BLaER1 (cell line): ENCODE measurements around the gene CCDC174.
"Not testable (repeated sequence)": the region's sequence is repeated elsewhere in the genome, so short reads cannot be mapped to it uniquely, and the experiment has no call there.

Experiments
- H3K27ac ChIP-seq: shearing (Covaris generic); formaldehyde crosslinking; 2 replicates; pipeline ENCODE4 v1.8.1; 2022
- H3K27me3 ChIP-seq: shearing (Covaris generic); formaldehyde crosslinking; 2 replicates; pipeline ENCODE4 v1.8.1; 2022
- H3K36me3 ChIP-seq: shearing (Covaris generic); formaldehyde crosslinking; 2 replicates; pipeline ENCODE4 v1.8.1; 2022
- H3K4me1 ChIP-seq: shearing (Covaris generic); formaldehyde crosslinking; 2 replicates; pipeline ENCODE4 v1.8.1; 2022
- H3K4me2 ChIP-seq: shearing (Covaris generic); formaldehyde crosslinking; 2 replicates; pipeline ENCODE4 v1.8.1; 2022
- H3K4me3 ChIP-seq: shearing (Covaris generic); formaldehyde crosslinking; 2 replicates; pipeline ENCODE4 v1.8.1; 2022
- H3K9ac ChIP-seq: shearing (Covaris generic); formaldehyde crosslinking; 2 replicates; pipeline ENCODE4 v1.8.1; 2022
- H3K9me3 ChIP-seq: shearing (Covaris generic); formaldehyde crosslinking; 2 replicates; pipeline ENCODE4 v1.8.1; 2022
- H4K20me1 ChIP-seq: shearing (Covaris generic); formaldehyde crosslinking; 2 replicates; pipeline ENCODE4 v1.8.1; 2022
- Cebpa-rat ChIP-seq: shearing (Covaris generic); IDR thresholded peaks from 2 replicates; pipeline ENCODE4 v1.8.1; 2022

The CCDC174 gene

DNA sequence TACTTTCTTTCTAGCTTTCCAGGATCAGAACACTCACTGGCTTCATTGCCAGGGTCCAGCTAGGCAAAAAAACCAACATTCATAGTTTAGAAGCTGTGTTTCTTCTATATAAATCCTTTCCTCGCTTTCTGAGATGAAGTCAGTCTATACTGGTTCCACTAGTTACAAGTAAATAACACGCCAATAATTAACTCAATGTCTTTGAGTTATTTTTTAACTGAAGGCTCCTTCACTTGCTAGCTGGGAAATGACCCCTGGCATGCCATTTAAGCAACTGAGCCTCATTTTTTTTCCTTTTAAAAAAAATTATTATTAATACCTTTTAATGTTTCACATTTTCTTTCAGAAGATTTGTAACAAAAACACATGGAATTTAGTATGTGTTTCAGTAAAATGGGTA is 2.1 kb upstream of the CCDC174 start:
- Histone ChIP-seq H3K27me3 (no peaks in the 10 kb centered on the region), H3K36me3 (no peaks in the 10 kb centered on the region), H3K9me3 (no peaks in the 10 kb centered on the region), H3K4me1 (peaks cover 27% of the 10 kb centered on the region), H3K4me3 (no peak overlapping the region), H4K20me1 (no peaks in the 10 kb centered on the region; the same call in 1 of the 2 replicates), H3K9ac (no peak overlapping the region), H3K27ac (no peak overlapping the region), H3K4me2 (no peak overlapping the region)
- TF ChIP-seq Cebpa-rat: no peak

DNA sequence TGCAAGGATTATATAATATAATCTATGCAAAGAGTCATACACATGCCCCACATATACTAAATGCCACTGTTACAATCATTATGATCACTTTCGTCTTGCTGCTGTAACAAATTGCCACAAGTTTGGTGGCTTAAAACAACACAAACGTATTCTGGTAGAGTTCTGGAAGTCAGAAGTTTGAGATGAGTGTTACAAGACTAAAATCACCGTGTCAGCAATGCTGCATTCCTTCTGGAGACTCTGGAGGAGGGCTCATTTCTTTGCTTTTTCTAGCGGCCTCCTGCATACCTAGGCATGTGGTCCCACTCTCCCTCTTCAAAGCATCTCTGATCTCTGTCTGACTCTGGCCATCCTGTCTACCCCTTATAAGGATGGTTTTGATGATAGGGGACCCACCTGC is 1.4 kb upstream of the CCDC174 start:
- Histone ChIP-seq H3K4me2 (peak overlapping the region; percentile 80), H3K9ac (no peak overlapping the region), H3K36me3 (peaks cover 5% of the 10 kb centered on the region), H3K9me3 (no peaks in the 10 kb centered on the region), H3K27me3 (no peaks in the 10 kb centered on the region), H3K4me3 (peak overlapping the region; percentile 87; the same call in 1 of the 2 replicates), H4K20me1 (no peaks in the 10 kb centered on the region; the same call in 1 of the 2 replicates), H3K4me1 (peaks cover 27% of the 10 kb centered on the region), H3K27ac (no peak overlapping the region)
- TF ChIP-seq Cebpa-rat: no peak

DNA sequence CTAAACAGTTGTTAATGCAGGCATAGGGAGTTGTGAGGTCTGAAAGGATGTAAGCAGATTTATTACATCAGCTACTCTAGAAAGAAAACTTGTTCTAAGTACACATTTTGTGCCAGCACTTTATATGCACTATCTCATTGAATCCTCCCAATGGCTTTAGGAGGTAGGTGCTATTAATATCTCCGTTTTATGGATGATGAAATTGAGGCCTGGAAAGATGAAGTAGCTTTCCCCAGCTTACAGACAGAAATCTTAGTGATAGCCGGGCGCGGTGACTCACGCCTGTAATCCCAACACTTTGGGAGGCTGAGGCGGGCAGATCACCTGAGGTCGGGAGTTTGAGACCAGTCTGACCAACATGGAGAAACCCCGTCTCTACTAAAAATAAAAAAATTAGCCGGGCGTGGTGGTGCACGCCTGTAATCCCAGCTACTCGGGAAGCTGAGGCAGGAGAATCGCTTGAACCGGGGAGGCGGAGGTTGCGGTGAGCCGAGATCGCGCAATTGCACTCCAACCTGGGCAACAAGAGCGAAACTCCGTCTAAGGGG is 872 bp downstream of the CCDC174 start:
- peaks cover 13% of the 10 kb centered on the region; the same call in 1 of the 2 replicates for H4K20me1 ChIP-seq
- peaks cover 27% of the 10 kb centered on the region for H3K4me1 ChIP-seq
- peak overlapping the region; percentile 91 for H3K27ac ChIP-seq
- H3K4me2 ChIP-seq: peak overlapping the region; percentile 79
- H3K9ac ChIP-seq: peak overlapping the region; percentile 95
- H3K27me3 ChIP-seq, H3K9me3 ChIP-seq: not testable (repeated sequence)
- peak overlapping the region; percentile 87 for H3K4me3 ChIP-seq
- H3K36me3 ChIP-seq: peaks cover 28% of the 10 kb centered on the region

DNA sequence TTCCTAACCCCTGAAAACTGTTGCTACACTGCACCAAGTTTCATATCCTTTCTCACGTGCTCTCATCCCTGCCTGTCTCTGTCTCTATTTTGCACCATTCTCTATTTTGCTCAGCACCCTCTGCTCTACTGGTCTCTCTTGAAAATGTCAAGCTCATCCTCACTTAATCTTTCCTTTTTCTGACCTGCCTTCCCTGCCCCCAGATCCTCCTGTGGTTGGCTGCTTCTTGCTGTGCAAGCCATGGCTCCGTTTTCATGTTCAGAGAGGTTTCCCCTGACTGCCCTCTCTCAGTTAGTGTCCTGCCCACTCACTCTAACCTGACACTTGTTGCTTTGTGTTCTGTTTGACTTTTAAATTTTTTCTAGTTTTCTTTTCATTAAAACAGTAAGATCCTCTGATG is 6.0 kb downstream of the CCDC174 start:
- peaks cover 15% of the 10 kb centered on the region for H3K4me1 ChIP-seq
- H3K9me3 ChIP-seq: no peaks in the 10 kb centered on the region
- H4K20me1 ChIP-seq: peaks cover 43% of the 10 kb centered on the region; the same call in 1 of the 2 replicates
- no peak for TF ChIP-seq Cebpa-rat
- H3K36me3 ChIP-seq: peaks cover 79% of the 10 kb centered on the region
- no peaks in the 10 kb centered on the region for H3K27me3 ChIP-seq
- no peak overlapping the region for H3K9ac ChIP-seq
- H3K27ac ChIP-seq: no peak overlapping the region
- no peak overlapping the region for H3K4me3 ChIP-seq
- no peak overlapping the region for H3K4me2 ChIP-seq

DNA sequence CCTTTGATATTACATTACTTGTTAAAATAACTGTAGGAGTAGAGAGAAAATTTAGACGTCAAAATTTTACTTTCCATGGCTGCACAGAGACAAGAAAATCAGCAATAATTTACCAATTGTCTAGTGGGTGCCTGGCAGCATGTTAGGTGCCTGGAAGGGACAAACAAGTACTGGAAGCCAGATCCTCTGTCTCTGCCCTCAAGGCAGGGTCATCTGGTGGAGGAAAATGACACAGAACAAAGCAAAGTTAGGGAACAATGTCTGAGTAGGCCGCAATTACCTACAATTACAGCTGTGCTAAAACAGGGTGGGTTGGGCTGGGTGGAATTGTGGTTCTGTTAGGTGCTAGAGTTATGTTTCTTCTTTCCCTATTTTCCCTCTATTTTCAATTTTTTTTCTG is 7.4 kb downstream of the CCDC174 start:
- Histone ChIP-seq H3K9me3 (no peaks in the 10 kb centered on the region), H3K4me3 (no peak overlapping the region), H3K36me3 (peaks cover 93% of the 10 kb centered on the region), H3K4me2 (no peak overlapping the region), H3K27ac (no peak overlapping the region), H4K20me1 (peaks cover 57% of the 10 kb centered on the region; the same call in 1 of the 2 replicates), H3K27me3 (no peaks in the 10 kb centered on the region), H3K9ac (no peak overlapping the region), H3K4me1 (peaks cover under 1% of the 10 kb centered on the region)
- TF ChIP-seq Cebpa-rat: no peak

DNA sequence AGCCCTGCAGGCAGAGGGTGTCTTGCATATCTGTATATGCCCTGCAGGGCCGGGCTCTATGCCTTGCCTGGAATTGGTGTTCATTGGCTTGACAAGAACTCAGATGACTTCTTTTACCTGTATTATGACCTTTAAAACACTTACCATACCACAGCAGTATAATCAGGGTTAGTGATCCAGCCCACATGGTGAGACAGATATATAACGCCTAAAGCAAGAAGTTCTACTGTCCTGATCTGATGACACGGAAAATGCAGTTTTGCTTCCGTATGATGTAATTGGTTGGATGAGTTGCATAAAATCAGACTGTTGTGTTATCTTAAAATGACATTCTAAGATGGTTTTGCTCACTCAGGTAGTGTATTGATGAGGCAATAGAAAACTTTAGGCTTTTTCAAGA is 9.4 kb downstream of the CCDC174 start:
- H3K27ac ChIP-seq: no peak overlapping the region
- no peak for TF ChIP-seq Cebpa-rat
- no peak overlapping the region for H3K9ac ChIP-seq
- H3K9me3 ChIP-seq: no peaks in the 10 kb centered on the region
- no peak overlapping the region for H3K4me3 ChIP-seq
- peaks cover 100% of the 10 kb centered on the region for H3K36me3 ChIP-seq
- H3K27me3 ChIP-seq: no peaks in the 10 kb centered on the region
- H3K4me1 ChIP-seq: no peaks in the 10 kb centered on the region
- H3K4me2 ChIP-seq: no peak overlapping the region
- H4K20me1 ChIP-seq: peaks cover 67% of the 10 kb centered on the region

DNA sequence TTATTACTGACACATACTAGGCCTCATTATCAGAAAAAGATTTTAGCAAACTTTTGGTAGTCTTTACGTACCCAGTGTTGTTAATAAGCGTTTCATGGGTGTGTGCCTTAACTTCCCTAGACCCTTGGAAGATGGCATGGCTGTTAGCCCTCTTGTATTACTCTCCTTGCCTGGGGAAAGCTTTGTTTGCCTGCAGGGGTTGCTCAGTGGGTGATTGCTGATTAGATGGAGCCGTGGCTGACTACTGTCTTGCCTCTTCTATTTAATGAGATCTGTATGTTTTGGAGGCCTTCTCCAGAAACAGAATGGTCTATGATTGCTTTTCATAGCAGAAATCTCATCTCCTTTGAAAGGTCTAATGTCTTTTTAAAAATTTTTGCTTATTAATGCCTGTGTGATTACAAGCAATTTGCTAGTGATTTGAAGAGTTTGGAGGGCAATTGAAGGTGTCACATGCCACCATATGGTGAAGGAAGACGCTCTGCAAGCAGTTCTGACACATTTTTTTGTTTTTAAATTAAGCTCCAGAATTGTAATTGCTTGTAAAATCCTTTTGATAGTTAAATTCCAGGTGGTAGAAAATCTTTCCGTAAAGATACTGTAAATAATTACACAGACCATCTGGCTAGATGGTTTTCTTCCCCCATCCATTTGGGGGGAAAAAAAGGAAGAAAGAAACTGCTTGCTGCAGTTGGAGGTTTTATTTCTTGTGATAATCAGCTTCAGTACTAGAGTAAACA is 12.0 kb downstream of the CCDC174 start:
- H3K27me3 ChIP-seq: no peaks in the 10 kb centered on the region
- H3K27ac ChIP-seq: no peak overlapping the region
- H3K9me3 ChIP-seq: no peaks in the 10 kb centered on the region
- H3K4me3 ChIP-seq: no peak overlapping the region
- H4K20me1 ChIP-seq: peaks cover 43% of the 10 kb centered on the region
- no peaks in the 10 kb centered on the region for H3K4me1 ChIP-seq
- H3K36me3 ChIP-seq: peaks cover 100% of the 10 kb centered on the region
- H3K9ac ChIP-seq: no peak overlapping the region
- no peak overlapping the region for H3K4me2 ChIP-seq
- no peak for TF ChIP-seq Cebpa-rat

DNA sequence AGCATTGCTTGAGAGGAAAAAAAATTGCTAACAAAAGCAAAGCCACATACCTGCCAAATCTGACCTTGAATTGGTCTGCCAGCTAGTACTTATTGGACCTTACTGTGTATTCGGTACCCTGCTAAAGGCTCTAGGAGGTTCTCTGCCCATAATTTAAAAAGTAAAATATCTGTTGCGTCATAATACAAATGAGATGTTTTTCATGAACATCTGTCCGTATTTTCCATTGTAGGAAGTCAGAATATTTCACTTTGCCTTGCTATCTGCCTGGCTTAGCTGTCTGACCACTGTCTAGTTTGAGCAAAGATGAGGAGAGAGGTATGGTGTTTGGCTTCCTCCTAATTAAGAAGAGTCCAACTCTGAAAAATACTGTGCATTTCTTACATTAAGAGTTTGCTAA is 12.6 kb downstream of the CCDC174 start:
- H3K27me3 ChIP-seq: no peaks in the 10 kb centered on the region
- H3K4me1 ChIP-seq: no peaks in the 10 kb centered on the region
- no peaks in the 10 kb centered on the region for H3K9me3 ChIP-seq
- no peak overlapping the region for H3K4me3 ChIP-seq
- H3K4me2 ChIP-seq: no peak overlapping the region
- no peak overlapping the region for H3K27ac ChIP-seq
- H4K20me1 ChIP-seq: peaks cover 47% of the 10 kb centered on the region
- TF ChIP-seq Cebpa-rat: no peak
- no peak overlapping the region for H3K9ac ChIP-seq
- peaks cover 100% of the 10 kb centered on the region for H3K36me3 ChIP-seq

DNA sequence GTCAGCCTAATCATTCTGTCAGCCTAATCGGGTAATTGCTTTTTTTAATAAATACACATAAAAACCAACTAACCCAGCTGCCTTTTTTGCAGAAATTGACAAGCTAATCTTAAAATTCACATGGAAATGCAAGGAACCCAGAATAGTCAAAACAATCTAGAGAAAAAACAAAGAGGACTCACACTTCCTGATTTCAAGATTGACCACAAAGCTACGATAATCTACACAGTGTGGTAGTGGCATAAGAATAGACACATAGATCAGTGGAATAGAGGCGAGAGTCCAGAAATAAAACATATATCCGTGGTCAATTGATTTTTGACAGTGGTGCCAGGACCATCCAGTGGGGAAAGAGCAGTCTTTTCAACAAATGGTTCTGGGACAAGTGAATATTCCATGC is 21.0 kb downstream of the CCDC174 start:
- H3K4me2 ChIP-seq: no peak overlapping the region
- no peak overlapping the region for H3K9ac ChIP-seq
- H3K27me3 ChIP-seq: no peaks in the 10 kb centered on the region
- peaks cover 6% of the 10 kb centered on the region; the same call in 1 of the 2 replicates for H4K20me1 ChIP-seq
- no peaks in the 10 kb centered on the region for H3K9me3 ChIP-seq
- H3K4me1 ChIP-seq: no peaks in the 10 kb centered on the region
- H3K27ac ChIP-seq: no peak overlapping the region
- no peak overlapping the region for H3K4me3 ChIP-seq
- no peak for TF ChIP-seq Cebpa-rat
- H3K36me3 ChIP-seq: peaks cover 54% of the 10 kb centered on the region

DNA sequence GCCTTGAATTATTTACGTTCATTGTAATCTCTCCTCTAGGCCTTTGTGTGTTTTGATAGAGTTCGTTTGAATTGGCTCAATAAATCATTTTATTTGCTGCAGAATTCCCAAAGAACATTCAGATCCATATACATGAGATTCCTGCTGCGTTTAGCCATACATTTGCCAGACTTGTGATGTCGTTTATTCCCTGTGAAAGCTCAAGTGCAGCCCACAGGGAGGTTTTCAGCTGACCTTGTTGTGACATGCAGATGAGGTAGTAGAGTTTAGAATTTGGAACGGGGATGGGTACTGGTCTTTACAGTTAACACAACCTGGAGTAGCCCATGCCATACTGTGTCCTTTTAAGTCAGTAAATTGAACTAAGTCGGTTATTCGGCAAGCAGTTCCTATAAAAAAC is 23.3 kb downstream of the CCDC174 start, which contains the start of gene C3orf20:
Gene C3orf20 (plus strand): TSS at position 301 of the 400 bp plus-strand sequence. CDS start 7,573 bp downstream, outside the sequence.
- Histone ChIP-seq H3K9ac (no peak within 1 kb of the TSS), H3K9me3 (peaks cover 7% of the 10 kb centered on the region), H3K4me2 (no peak within 1 kb of the TSS), H3K27me3 (no peaks in the 10 kb centered on the region), H4K20me1 (no peaks in the 10 kb centered on the region; the same call in 1 of the 2 replicates), H3K36me3 (peaks cover 32% of the 10 kb centered on the region), H3K27ac (no peak within 1 kb of the TSS), H3K4me1 (no peaks in the 10 kb centered on the region), H3K4me3 (no peak within 1 kb of the TSS)
- TF ChIP-seq Cebpa-rat: no peak
